Lower leg skin (tissue), 4 donors: ENCODE data around the gene TMEM39B. TPM values are rescaled to one million over a fixed set of nuclear protein-coding genes. Genes with fewer than 3 reads are reported as not detected.
"Not testable (repeated sequence)": the region's sequence is repeated elsewhere in the genome, so short reads cannot be mapped to it uniquely, and the experiment has no call there.

Experiments
- DNase-seq, 2 donors: peaks; one replicate each; pipeline ENCODE4 v3.0.0-alpha.2; 2019; ENCODE audit warnings: low spot score in 2 of 2
- H3K4me3 ChIP-seq: fragments of 200-600 bp; sonication (generic); 2 replicates; pipeline ENCODE4 v1.5.1; 2017; ENCODE audit warnings: mild to moderate bottlenecking, low read depth; ENCODE audit not compliant: poor library complexity, severe bottlenecking
- POLR2A ChIP-seq, 2 donors: fragments of 450-650 bp; IDR thresholded peaks; one replicate each; pipeline ENCODE4 v1.6.1; 2016 to 2017; ENCODE audit warnings: antibody characterized with exemption in 2 of 2, mild to moderate bottlenecking in 1 of 2, moderate library complexity in 1 of 2
- WGBS, 2 donors: methylation state at CpG; one replicate each; pipeline ENCODE4 v1.1.5; 2018; 5-methylcytosine and 5-hydroxymethylcytosine counted together
- intact Hi-C: fragments of 100-400 bp; cut with DNase I; formaldehyde crosslinking; loops from one replicate; pipeline ENCODE4 v1.15.0; 2023; ENCODE audit warnings: low total_unique reads
- total RNA-seq, 4 donors: library from RNA; depleted of rRNA; stranded (reverse); fragments of >200 nt; gene quantifications; one replicate each; pipeline ENCODE4 v1.1.0, GENCODE V29; 2016
- TF ChIP-seq, protein P1 (sequence below), 3 donors: fragments of 450-650 bp; IDR thresholded peaks; one replicate each; pipeline ENCODE4 v1.5.1; 2016; ENCODE audit warnings: antibody characterized with exemption in 3 of 3, mild to moderate bottlenecking in 3 of 3, moderate library complexity in 2 of 3

TMEM39B gene
- total RNA-seq, 4 donors from 2014 or later, result 2.9 to 5.0 (median 4.3) TPM

- no peak for TF ChIP-seq POLR2A (IDR thresholded peaks at IDR 0.05)
- TF ChIP-seq, protein P1, sequence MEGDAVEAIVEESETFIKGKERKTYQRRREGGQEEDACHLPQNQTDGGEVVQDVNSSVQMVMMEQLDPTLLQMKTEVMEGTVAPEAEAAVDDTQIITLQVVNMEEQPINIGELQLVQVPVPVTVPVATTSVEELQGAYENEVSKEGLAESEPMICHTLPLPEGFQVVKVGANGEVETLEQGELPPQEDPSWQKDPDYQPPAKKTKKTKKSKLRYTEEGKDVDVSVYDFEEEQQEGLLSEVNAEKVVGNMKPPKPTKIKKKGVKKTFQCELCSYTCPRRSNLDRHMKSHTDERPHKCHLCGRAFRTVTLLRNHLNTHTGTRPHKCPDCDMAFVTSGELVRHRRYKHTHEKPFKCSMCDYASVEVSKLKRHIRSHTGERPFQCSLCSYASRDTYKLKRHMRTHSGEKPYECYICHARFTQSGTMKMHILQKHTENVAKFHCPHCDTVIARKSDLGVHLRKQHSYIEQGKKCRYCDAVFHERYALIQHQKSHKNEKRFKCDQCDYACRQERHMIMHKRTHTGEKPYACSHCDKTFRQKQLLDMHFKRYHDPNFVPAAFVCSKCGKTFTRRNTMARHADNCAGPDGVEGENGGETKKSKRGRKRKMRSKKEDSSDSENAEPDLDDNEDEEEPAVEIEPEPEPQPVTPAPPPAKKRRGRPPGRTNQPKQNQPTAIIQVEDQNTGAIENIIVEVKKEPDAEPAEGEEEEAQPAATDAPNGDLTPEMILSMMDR (IDR thresholded peaks at IDR 0.05), result no peak
- WGBS, 2 donors, result 88 to 94% methylated on average over 1 of the region's 1 CpG
- H3K4me3 ChIP-seq, result no peak overlapping the region
- DNase-seq, result no peak
- intact Hi-C loops, result no loop called here
Measured at GRCh38 chr1:32128964-32129363, 56.2 kb downstream of the TMEM39B start.

DNA sequence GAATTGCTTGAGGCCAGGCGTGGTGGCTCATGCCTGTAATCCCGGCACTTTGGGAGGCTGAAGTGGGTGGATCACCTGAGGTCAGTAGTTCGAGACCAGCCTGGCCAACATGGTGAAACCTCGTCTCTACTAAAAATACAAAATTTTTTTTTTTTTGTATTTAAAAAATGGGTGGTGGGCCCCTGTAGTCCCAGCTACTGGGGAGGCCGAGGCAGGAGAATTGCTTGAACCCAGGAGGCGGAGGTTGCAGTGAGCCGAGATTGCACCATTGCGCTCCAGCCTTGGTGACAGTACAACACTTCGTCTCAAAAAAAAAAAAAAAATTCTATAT lies 61.2 kb downstream of the TMEM39B start:
- intact Hi-C loops, DNase-seq, H3K4me3 ChIP-seq: not testable (repeated sequence)
- 83 to 88% methylated on average over 9 of the region's 9 CpGs for WGBS, 2 donors

DNA sequence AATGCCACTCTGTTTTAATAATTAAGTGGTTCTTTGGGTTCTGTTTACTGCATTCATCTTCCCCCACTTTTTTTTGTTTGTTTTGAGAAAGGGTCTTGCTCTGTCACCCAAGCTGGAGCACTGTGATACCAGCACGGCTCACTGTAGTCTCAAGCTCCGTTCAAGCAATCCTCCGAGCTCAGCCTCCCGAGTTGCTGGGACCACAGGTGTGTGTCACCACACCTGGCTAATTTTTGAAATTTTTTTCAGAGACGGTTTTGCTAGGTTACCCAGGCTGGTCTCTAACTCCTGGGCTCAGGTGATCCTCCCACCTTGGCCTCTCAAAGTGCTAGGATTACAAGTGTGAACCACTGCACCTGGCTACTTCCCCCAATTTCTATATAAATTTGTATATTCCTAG lies 64.4 kb downstream of the TMEM39B start:
- no peak for DNase-seq
- WGBS, 2 donors, result 96% methylated on average over 5 of the region's 5 CpGs
- no peak for TF ChIP-seq POLR2A (IDR thresholded peaks at IDR 0.05)
- TF ChIP-seq, protein P1 (IDR thresholded peaks at IDR 0.05), result no peak
- intact Hi-C loops, result no loop called here
- no peak overlapping the region for H3K4me3 ChIP-seq

DNA sequence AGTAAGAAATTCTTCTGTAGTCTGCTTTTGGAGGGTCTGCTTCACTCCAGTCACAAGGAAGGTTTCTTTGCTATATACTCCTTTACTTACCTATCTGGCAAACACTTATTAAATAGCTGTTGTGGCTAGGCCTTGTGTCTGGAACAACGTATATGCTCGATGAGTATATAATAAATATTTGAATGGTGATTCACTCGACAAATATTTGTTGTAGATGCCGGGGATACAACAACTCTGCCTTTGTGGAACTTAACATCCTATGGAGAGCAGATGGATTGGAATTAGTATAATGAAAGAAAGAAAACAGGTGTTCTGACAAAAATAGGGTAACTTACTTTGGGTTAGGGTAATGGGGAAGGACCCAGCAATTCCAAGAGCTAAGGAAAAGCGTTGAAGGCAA lies 66.2 kb downstream of the TMEM39B start:
- H3K4me3 ChIP-seq, result no peak overlapping the region
- no peak for DNase-seq
- intact Hi-C loops, result no loop called here
- TF ChIP-seq, protein P1 (IDR thresholded peaks at IDR 0.05), result no peak
- TF ChIP-seq POLR2A (IDR thresholded peaks at IDR 0.05), result no peak
- 58 to 61% methylated on average over 5 of the region's 5 CpGs for WGBS, 2 donors

- intact Hi-C loops, result no loop called here
- DNase-seq, result peak in 1 of 2 donors; percentile 37
- TF ChIP-seq POLR2A (IDR thresholded peaks at IDR 0.05), result no peak
- TF ChIP-seq, protein P1 (IDR thresholded peaks at IDR 0.05), result no peak
- 33 to 44% methylated on average over 6 of the region's 6 CpGs for WGBS, 2 donors
- H3K4me3 ChIP-seq, result no peak overlapping the region
Measured at GRCh38 chr1:32142446-32143301, 69.9 kb downstream of the TMEM39B start.

DNA sequence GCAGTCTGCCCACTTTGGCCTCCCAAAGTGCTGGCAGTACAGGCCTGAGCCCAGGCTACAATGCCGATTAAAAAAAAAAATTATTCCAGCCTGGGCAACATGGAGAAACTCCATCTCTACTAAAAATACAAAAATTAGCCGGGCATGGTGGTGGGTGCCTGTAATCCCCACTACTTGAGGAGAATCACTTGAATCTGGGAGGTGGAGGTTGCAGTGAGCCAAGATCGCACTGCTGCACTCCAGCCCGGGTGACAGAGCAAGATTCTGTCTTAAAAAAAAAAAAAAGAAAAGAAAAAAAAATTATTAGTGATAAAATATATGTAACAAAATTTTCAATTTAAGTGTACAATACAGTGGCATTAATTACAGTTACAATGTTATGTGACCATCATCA lies 70.6 kb downstream of the TMEM39B start:
- H3K4me3 ChIP-seq, DNase-seq, intact Hi-C loops: not testable (repeated sequence)
- 66 to 82% methylated on average over 4 of the region's 4 CpGs for WGBS, 2 donors

DNA sequence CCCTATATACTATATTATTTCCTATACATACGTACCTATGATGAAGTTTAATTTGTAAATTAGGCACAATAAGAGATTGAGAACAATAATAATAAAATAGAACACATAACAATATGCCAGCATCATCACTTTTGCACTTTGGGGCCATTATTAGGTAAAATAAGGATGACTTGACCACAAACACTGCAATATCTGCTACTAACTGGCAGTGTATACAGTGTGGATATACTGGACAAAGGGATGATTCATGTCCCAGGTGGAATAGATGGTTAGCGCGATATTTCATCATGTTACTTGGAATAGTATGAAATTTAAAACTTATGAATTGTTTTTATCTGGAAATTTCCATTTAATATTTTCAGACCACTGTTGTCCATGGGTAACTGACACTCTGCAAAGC lies 71.3 kb downstream of the TMEM39B start:
- intact Hi-C loops, result no loop called here
- DNase-seq, result no peak
- no peak for TF ChIP-seq POLR2A (IDR thresholded peaks at IDR 0.05)
- TF ChIP-seq, protein P1 (IDR thresholded peaks at IDR 0.05), result no peak
- WGBS, 2 donors, result 82 to 89% methylated on average over 3 of the region's 3 CpGs
- H3K4me3 ChIP-seq, result no peak overlapping the region

DNA sequence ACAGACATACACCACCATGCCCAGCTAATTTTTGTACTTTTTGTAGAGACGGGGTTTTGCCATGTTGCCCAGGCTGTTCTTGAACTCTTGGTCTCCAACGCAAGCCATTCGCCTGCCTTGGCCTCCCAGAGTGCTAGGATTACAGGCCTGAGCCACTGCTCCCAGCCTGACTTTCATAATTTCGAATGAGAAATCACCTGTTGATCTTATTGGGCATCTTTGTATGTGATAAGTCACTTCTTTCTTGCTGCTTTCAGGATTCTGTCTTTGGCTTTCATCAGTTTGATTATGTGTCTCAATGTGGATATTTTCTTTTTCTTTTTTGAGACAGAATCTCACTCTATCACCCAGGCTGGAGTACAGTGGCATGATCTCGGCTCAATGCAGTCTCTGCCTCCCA lies 75.1 kb downstream of the TMEM39B start:
- DNase-seq, H3K4me3 ChIP-seq, intact Hi-C loops: not testable (repeated sequence)
- WGBS, 2 donors, result 97 to 98% methylated on average over 5 of the region's 5 CpGs
